Neural progenitor cell (in vitro differentiated cells): ENCODE data around the gene CTNNAL1. TPM values are rescaled to one million over a fixed set of nuclear protein-coding genes. Genes with fewer than 3 reads are reported as not detected.

Source experiments
- DNase-seq: peaks from one replicate; pipeline ENCODE4 v3.0.0-alpha.2; 2016; ENCODE audit warnings: low spot score
- H2AFZ ChIP-seq: fragments of 200-600 bp; sonication (generic); replicated peaks from 2 replicates; pipeline ENCODE4 v1.6.1; 2016; ENCODE audit warnings: antibody characterized with exemption
- H3F3A ChIP-seq: fragments of 200-600 bp; sonication (generic); 2 replicates; pipeline ENCODE4 v1.6.1; 2016; ENCODE audit warnings: antibody characterized with exemption, low read depth
- H3K27ac ChIP-seq: fragments of 200-600 bp; sonication (generic); 2 replicates; pipeline ENCODE4 v1.5.1; 2016; ENCODE audit warnings: mild to moderate bottlenecking
- H3K27me3 ChIP-seq: fragments of 200-600 bp; sonication (generic); 2 replicates; pipeline ENCODE4 v1.6.1; 2016; ENCODE audit warnings: mild to moderate bottlenecking, moderate library complexity
- H3K36me3 ChIP-seq: fragments of 200-600 bp; sonication (generic); 2 replicates; pipeline ENCODE4 v1.5.1; 2016
- H3K4me1 ChIP-seq: fragments of 200-600 bp; sonication (generic); 2 replicates; pipeline ENCODE4 v1.6.1; 2016; ENCODE audit warnings: mixed run types
- H3K4me2 ChIP-seq: fragments of 200-600 bp; sonication (generic); 2 replicates; pipeline ENCODE4 v1.6.1; 2016
- H3K4me3 ChIP-seq: fragments of 200-600 bp; sonication (generic); 2 replicates; pipeline ENCODE4 v1.5.1; 2016
- H3K79me2 ChIP-seq: fragments of 200-600 bp; sonication (generic); 2 replicates; pipeline ENCODE4 v1.6.1; 2016; ENCODE audit warnings: low read depth
- H3K9ac ChIP-seq: fragments of 200-600 bp; sonication (generic); 2 replicates; pipeline ENCODE4 v1.6.1; 2016
- H3K9me3 ChIP-seq: fragments of 200-600 bp; sonication (generic); 2 replicates; pipeline ENCODE4 v1.5.1; 2016; ENCODE audit warnings: low read depth
- H4K20me1 ChIP-seq: fragments of 200-600 bp; sonication (generic); 2 replicates; pipeline ENCODE4 v1.6.1; 2016; ENCODE audit warnings: low read depth
- H3K27ac Mint-ChIP-seq: 3 replicates; pipeline ENCODE4 v1.8.0; 2021; ENCODE audit warnings: mixed read lengths
- H3K27me3 Mint-ChIP-seq: 2 replicates; pipeline ENCODE4 v1.8.0; 2022; ENCODE audit warnings: low read depth, mild to moderate bottlenecking, inconsistent platforms, moderate library complexity, mixed read lengths; ENCODE audit not compliant: insufficient read depth
- H3K36me3 Mint-ChIP-seq: 3 replicates; pipeline ENCODE4 v1.8.0; 2021; ENCODE audit warnings: mixed read lengths
- H3K4me1 Mint-ChIP-seq: 3 replicates; pipeline ENCODE4 v1.8.0; 2021; ENCODE audit warnings: mixed read lengths
- H3K4me3 Mint-ChIP-seq: 3 replicates; pipeline ENCODE4 v1.8.0; 2021; ENCODE audit warnings: mild to moderate bottlenecking, moderate library complexity, mixed read lengths
- H3K9me3 Mint-ChIP-seq: 3 replicates; pipeline ENCODE4 v1.8.0; 2020; ENCODE audit warnings: mixed read lengths
- EZH2 ChIP-seq: fragments of 200-600 bp; sonication (generic); IDR thresholded peaks from 2 replicates; pipeline ENCODE4 v1.6.1; 2017; ENCODE audit warnings: antibody characterized with exemption, mild to moderate bottlenecking, moderate library complexity
- EZH2phosphoT487 ChIP-seq: fragments of 200-600 bp; sonication (generic); IDR thresholded peaks from 2 replicates; pipeline ENCODE4 v1.6.1; 2017; ENCODE audit warnings: antibody characterized with exemption
- total RNA-seq: library from RNA; depleted of rRNA; stranded (reverse); fragments of >200 nt; gene quantifications from 2 replicates; pipeline ENCODE4 v1.2.3, GENCODE V29; 2015; ENCODE audit warnings: low replicate concordance
- TF ChIP-seq, protein P1 (sequence below): fragments of 200-600 bp; sonication (generic); IDR thresholded peaks from 2 replicates; pipeline ENCODE4 v1.5.1; 2017; ENCODE audit warnings: antibody characterized with exemption, mild to moderate bottlenecking

CTNNAL1 gene
- total RNA-seq, 1 donor from 2014 or later = 156 TPM

- Mint-ChIP-seq H3K4me3 (no peak overlapping the region), H3K36me3 (peaks cover 12% of the 10 kb centered on the region), H3K9me3 (no peaks in the 10 kb centered on the region), H3K27me3 (no peaks in the 10 kb centered on the region), H3K4me1 (peaks cover 20% of the 10 kb centered on the region), H3K27ac (no peak overlapping the region)
- no peak overlapping the region for H2AFZ ChIP-seq
- no peak overlapping the region for H3K4me2 ChIP-seq
- H3K27ac ChIP-seq = no peak overlapping the region
- TF ChIP-seq EZH2 = no peak
- TF ChIP-seq, protein P1, sequence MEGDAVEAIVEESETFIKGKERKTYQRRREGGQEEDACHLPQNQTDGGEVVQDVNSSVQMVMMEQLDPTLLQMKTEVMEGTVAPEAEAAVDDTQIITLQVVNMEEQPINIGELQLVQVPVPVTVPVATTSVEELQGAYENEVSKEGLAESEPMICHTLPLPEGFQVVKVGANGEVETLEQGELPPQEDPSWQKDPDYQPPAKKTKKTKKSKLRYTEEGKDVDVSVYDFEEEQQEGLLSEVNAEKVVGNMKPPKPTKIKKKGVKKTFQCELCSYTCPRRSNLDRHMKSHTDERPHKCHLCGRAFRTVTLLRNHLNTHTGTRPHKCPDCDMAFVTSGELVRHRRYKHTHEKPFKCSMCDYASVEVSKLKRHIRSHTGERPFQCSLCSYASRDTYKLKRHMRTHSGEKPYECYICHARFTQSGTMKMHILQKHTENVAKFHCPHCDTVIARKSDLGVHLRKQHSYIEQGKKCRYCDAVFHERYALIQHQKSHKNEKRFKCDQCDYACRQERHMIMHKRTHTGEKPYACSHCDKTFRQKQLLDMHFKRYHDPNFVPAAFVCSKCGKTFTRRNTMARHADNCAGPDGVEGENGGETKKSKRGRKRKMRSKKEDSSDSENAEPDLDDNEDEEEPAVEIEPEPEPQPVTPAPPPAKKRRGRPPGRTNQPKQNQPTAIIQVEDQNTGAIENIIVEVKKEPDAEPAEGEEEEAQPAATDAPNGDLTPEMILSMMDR = no peak
- TF ChIP-seq EZH2phosphoT487 = no peak
- H3K36me3 ChIP-seq = peaks cover 16% of the 10 kb centered on the region
- no peak for DNase-seq
- H3K4me1 ChIP-seq = peaks cover 7% of the 10 kb centered on the region
- H3F3A ChIP-seq = peaks cover 18% of the 10 kb centered on the region
- no peak overlapping the region for H3K9ac ChIP-seq
- peaks cover 17% of the 10 kb centered on the region for H4K20me1 ChIP-seq
- H3K9me3 ChIP-seq = no peaks in the 10 kb centered on the region
- H3K27me3 ChIP-seq = no peaks in the 10 kb centered on the region
- peaks cover 6% of the 10 kb centered on the region for H3K79me2 ChIP-seq
- no peak overlapping the region for H3K4me3 ChIP-seq
Measured at GRCh38 chr9:109017061-109017460, 3.8 kb upstream of the CTNNAL1 start.

GRCh38 chr9:109016132-109016531, 2.8 kb upstream of the CTNNAL1 start:
- no peak overlapping the region for H3K4me3 Mint-ChIP-seq
- H3K9me3 ChIP-seq = no peaks in the 10 kb centered on the region
- H3K27ac Mint-ChIP-seq = no peak overlapping the region
- no peaks in the 10 kb centered on the region for H3K9me3 Mint-ChIP-seq
- peaks cover 11% of the 10 kb centered on the region for H3K4me1 ChIP-seq
- peaks cover 16% of the 10 kb centered on the region for H3K36me3 ChIP-seq
- DNase-seq = no peak
- H2AFZ ChIP-seq = no peak overlapping the region
- H3K79me2 ChIP-seq = peaks cover 15% of the 10 kb centered on the region
- no peak overlapping the region for H3K27ac ChIP-seq
- H3K4me1 Mint-ChIP-seq = peaks cover 29% of the 10 kb centered on the region
- peaks cover 18% of the 10 kb centered on the region for H3F3A ChIP-seq
- peaks cover 12% of the 10 kb centered on the region for H3K36me3 Mint-ChIP-seq
- TF ChIP-seq EZH2 = no peak
- TF ChIP-seq, protein P1 = no peak
- TF ChIP-seq EZH2phosphoT487 = no peak
- H3K4me3 ChIP-seq = no peak overlapping the region
- no peaks in the 10 kb centered on the region for H3K27me3 Mint-ChIP-seq
- no peak overlapping the region for H3K4me2 ChIP-seq
- peaks cover 26% of the 10 kb centered on the region for H4K20me1 ChIP-seq
- no peak overlapping the region for H3K9ac ChIP-seq
- no peaks in the 10 kb centered on the region for H3K27me3 ChIP-seq

DNA sequence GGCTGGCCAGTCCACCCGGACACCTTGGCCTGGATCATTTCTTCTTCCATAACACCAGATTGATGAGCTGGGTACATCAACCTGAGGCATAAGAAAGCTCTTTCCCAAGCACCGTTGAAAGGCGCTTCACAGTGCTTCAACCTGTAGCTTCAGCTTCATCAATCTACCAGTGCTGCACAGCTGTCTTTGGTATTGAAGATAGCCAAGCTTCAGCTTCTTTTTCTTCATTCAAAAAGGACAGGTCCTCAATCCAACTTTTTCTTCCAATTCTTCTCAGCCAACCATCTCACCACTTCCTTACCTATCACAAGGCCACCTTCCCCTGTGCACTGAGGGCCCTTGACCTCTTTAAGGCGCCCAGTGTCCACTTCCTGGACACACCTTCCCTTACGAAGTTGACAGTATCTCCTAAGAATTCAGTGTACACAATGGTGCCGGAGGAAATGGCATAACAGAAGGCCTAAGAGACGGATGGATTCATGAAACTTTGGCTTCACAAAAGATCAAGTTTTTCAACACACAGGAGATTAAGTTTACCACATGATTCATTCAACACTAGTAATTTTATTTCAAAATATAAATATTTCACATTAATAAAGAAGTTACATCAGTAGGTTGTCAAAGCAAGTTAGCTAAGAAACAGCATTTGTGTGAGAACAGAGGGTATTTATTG, 1.4 kb upstream of the CTNNAL1 start:
- no peak overlapping the region for H3K27ac Mint-ChIP-seq
- peaks cover 36% of the 10 kb centered on the region for H3K4me1 Mint-ChIP-seq
- peaks cover 32% of the 10 kb centered on the region for H4K20me1 ChIP-seq
- no peaks in the 10 kb centered on the region for H3K9me3 ChIP-seq
- peaks cover 8% of the 10 kb centered on the region for H3K36me3 ChIP-seq
- no peak overlapping the region for H2AFZ ChIP-seq
- peaks cover 11% of the 10 kb centered on the region for H3K4me1 ChIP-seq
- H3K4me3 Mint-ChIP-seq = peak overlapping the region; percentile 95
- TF ChIP-seq EZH2phosphoT487 (no peak), EZH2 (no peak)
- TF ChIP-seq, protein P1 = no peak
- H3K27ac ChIP-seq = no peak overlapping the region
- no peaks in the 10 kb centered on the region for H3K9me3 Mint-ChIP-seq
- H3K9ac ChIP-seq = no peak overlapping the region
- DNase-seq = no peak
- H3K4me2 ChIP-seq = no peak overlapping the region
- peaks cover 9% of the 10 kb centered on the region for H3K36me3 Mint-ChIP-seq
- peaks cover 29% of the 10 kb centered on the region for H3K79me2 ChIP-seq
- no peaks in the 10 kb centered on the region for H3K27me3 ChIP-seq
- peaks cover 18% of the 10 kb centered on the region for H3F3A ChIP-seq
- no peak overlapping the region for H3K4me3 ChIP-seq
- H3K27me3 Mint-ChIP-seq = no peaks in the 10 kb centered on the region
